Prostate gland (tissue), 2 donors: Measurements from ENCODE around the gene PRDM16. TPM values are rescaled to one million over a fixed set of nuclear protein-coding genes. Genes with fewer than 3 reads are reported as not detected.

Source experiments
- DNase-seq: peaks from one replicate; pipeline ENCODE4 v3.0.0-alpha.2; 2019; ENCODE audit warnings: low spot score
- H3K27ac ChIP-seq, 2 donors: fragments of 200-600 bp; sonication (generic); 2 replicates each; pipeline ENCODE4 v1.5.1; 2017 to 2019
- H3K27me3 ChIP-seq: fragments of 200-600 bp; sonication (generic); replicated peaks from 2 replicates; pipeline ENCODE4 v1.5.1; 2019; ENCODE audit not compliant: insufficient read depth
- H3K36me3 ChIP-seq, 2 donors: fragments of 200-600 bp; sonication (generic); 1 replicate in 1 of 2; 2 replicates in 1 of 2; pipeline versions ENCODE4 v1.5.1 to v1.8.1; 2017 to 2019
- H3K4me1 ChIP-seq: fragments of 200-600 bp; sonication (generic); replicated peaks from 2 replicates; pipeline ENCODE4 v1.5.1; 2019
- H3K4me3 ChIP-seq, 2 donors: fragments of 200-600 bp; sonication (generic); 2 replicates each; pipeline ENCODE4 v1.5.1; 2017 to 2019
- H3K9me3 ChIP-seq: fragments of 200-600 bp; sonication (generic); 2 replicates; pipeline ENCODE4 v1.5.1; 2017
- CTCF ChIP-seq, 4 experiments: fragments of 200-600 bp in 2 of 4; fragments of 450-650 bp in 2 of 4; sonication (generic) in 2 of 4; IDR thresholded peaks; 1 replicate in 3 of 4; 2 replicates in 1 of 4; pipeline ENCODE4 v1.5.1; 2016 to 2019; ENCODE audit warnings: antibody characterized with exemption in 4 of 4, mild to moderate bottlenecking in 2 of 4, moderate library complexity in 2 of 4
- POLR2A ChIP-seq: fragments of 450-650 bp; IDR thresholded peaks from one replicate; pipeline ENCODE4 v1.6.1; 2016; ENCODE audit warnings: antibody characterized with exemption, mild to moderate bottlenecking
- POLR2AphosphoS5 ChIP-seq: sonication (generic); formaldehyde crosslinking; IDR thresholded peaks from one replicate; pipeline ENCODE4 v1.6.1; 2017; ENCODE audit warnings: antibody characterized with exemption
- WGBS: methylation state at CpG from one replicate; pipeline ENCODE4 v1.1.5; 2018; 5-methylcytosine and 5-hydroxymethylcytosine counted together
- intact Hi-C: fragments of 100-400 bp; cut with DNase I; formaldehyde crosslinking; loops from one replicate; pipeline ENCODE4 v1.14.2; 2022
- total RNA-seq, 2 donors: library from RNA; depleted of rRNA; stranded (reverse); fragments of >200 nt; gene quantifications; one replicate each; pipeline ENCODE4 v1.1.0, GENCODE V29; 2016

The PRDM16 gene
- total RNA-seq, 2 donors from 2014 or later = 0.23 to 6.5 TPM

GRCh38 chr1:3456964-3457909 is 388.2 kb downstream of the PRDM16 start:
- no peaks in the 10 kb centered on the region for H3K27me3 ChIP-seq
- H3K4me3 ChIP-seq = no peak overlapping the region
- H3K36me3 ChIP-seq = no peaks in the 10 kb centered on the region
- intact Hi-C loops = no loop called here
- H3K27ac ChIP-seq = peak overlapping the region; percentile 11 to 26
- H3K9me3 ChIP-seq = no peaks in the 10 kb centered on the region
- TF ChIP-seq POLR2A (no peak), POLR2AphosphoS5 (no peak), CTCF (IDR thresholded peaks at IDR 0.05) (no peak)
- no peak for DNase-seq
- WGBS = 81% methylated on average over 29 of the region's 29 CpGs
- H3K4me1 ChIP-seq = peaks cover 10% of the 10 kb centered on the region

- WGBS = 37% methylated on average over 18 of the region's 18 CpGs
- no peak overlapping the region for H3K4me3 ChIP-seq
- TF ChIP-seq POLR2AphosphoS5 (peak; percentile 33), POLR2A (no peak)
- no peaks in the 10 kb centered on the region for H3K9me3 ChIP-seq
- intact Hi-C loops = no loop called here
- H3K27me3 ChIP-seq = no peaks in the 10 kb centered on the region
- H3K4me1 ChIP-seq = peaks cover 10% of the 10 kb centered on the region
- H3K27ac ChIP-seq = peak overlapping the region; percentile 27 to 46
- H3K36me3 ChIP-seq = no peaks in the 10 kb centered on the region
- peak; percentile 52 for DNase-seq
These were observed 389.2 kb downstream of the PRDM16 start for GRCh38 chr1:3457910-3458883.

GRCh38 chr1:3459051-3459908 is 390.3 kb downstream of the PRDM16 start:
- no peaks in the 10 kb centered on the region for H3K36me3 ChIP-seq
- no peak overlapping the region for H3K4me3 ChIP-seq
- H3K9me3 ChIP-seq = no peaks in the 10 kb centered on the region
- 85% methylated on average over 24 of the region's 24 CpGs for WGBS
- peaks cover 10% of the 10 kb centered on the region for H3K4me1 ChIP-seq
- TF ChIP-seq POLR2A (no peak), CTCF (IDR thresholded peaks at IDR 0.05) (no peak), POLR2AphosphoS5 (no peak)
- no peaks in the 10 kb centered on the region for H3K27me3 ChIP-seq
- DNase-seq = no peak
- intact Hi-C loops = no loop called here
- peak overlapping the region; percentile 50 to 62 for H3K27ac ChIP-seq

GRCh38 chr1:3459940-3460671 is 391.1 kb downstream of the PRDM16 start:
- Histone ChIP-seq H3K36me3 (no peaks in the 10 kb centered on the region), H3K4me1 (peaks cover 10% of the 10 kb centered on the region), H3K4me3 (no peak overlapping the region), H3K27ac (peak overlapping the region; percentile 50 to 62), H3K9me3 (no peaks in the 10 kb centered on the region), H3K27me3 (no peaks in the 10 kb centered on the region)
- 63% methylated on average over 23 of the region's 23 CpGs for WGBS
- intact Hi-C loops = no loop called here
- TF ChIP-seq POLR2AphosphoS5 (peak; percentile 53), CTCF (IDR thresholded peaks at IDR 0.05) (no peak)
- peak; percentile 79 for DNase-seq
